DMS53 treated with DMSO at 0.1 percent for 48 hours (cell line): ENCODE results near the gene STAT1.
"Not testable (repeated sequence)": the region's sequence is repeated elsewhere in the genome, so short reads cannot be mapped to it uniquely, and the experiment has no call there.

Experiments used
- DNase-seq: peaks from one replicate; lab custom pipeline; 2025; ENCODE audit not compliant: unreplicated experiment; lab: John Stamatoyannopoulos, UW

The STAT1 gene

DNA sequence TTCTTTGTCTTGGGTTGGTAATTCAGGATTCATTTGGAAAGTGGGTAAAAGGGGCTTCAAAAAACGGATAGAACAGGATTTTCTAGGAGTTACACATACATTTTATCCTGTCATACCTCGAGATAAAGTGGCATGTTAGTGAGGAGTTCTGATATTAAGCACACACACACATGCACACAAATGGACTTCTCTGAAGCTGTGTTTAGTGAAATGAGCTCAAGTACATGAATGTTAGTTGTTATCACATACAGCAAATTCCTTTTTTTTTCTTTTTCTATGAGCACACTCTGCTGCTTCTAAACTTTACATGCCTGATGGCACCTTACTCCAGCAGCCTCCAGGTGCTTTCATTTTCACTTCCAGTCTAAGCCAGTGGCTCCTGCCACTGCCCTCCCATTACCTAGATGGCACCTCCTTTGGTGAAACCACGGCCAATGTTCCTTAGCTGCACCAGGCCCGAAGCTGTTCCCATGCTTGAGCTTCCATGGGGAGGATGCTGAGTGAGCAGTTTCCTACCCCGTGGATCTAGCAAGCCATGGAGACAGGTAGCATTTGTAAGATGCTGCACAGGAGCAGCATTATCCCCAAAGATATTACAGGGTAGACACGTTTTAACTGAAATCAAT is 49.7 kb downstream of the STAT1 start:
- DNase-seq = no peak

- no peak for DNase-seq
These were observed 50.9 kb downstream of the STAT1 start for GRCh38 chr2:190963088-190963487.

GRCh38 chr2:190961918-190962487 is 52.0 kb downstream of the STAT1 start:
- no peak for DNase-seq

DNA sequence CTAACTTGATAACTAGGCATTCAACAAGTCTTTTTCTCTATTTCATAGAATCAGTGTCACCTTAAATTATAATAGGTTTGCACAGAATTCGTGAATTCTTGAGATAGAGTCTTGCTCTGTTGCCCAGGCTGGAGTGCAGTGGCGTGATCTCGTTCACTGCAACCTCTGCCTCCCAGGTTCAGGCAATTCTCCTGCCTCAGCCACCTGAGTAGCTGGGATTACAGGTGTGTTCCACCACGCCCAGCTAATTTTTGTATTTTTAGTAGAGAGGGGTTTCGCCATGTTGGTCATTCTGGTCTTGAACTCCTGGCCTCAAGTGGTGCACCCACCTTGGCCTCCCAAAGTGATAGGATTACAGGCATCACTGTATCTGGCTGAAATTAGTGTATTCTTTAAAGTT is 52.9 kb downstream of the STAT1 start:
- not testable (repeated sequence) for DNase-seq

DNA sequence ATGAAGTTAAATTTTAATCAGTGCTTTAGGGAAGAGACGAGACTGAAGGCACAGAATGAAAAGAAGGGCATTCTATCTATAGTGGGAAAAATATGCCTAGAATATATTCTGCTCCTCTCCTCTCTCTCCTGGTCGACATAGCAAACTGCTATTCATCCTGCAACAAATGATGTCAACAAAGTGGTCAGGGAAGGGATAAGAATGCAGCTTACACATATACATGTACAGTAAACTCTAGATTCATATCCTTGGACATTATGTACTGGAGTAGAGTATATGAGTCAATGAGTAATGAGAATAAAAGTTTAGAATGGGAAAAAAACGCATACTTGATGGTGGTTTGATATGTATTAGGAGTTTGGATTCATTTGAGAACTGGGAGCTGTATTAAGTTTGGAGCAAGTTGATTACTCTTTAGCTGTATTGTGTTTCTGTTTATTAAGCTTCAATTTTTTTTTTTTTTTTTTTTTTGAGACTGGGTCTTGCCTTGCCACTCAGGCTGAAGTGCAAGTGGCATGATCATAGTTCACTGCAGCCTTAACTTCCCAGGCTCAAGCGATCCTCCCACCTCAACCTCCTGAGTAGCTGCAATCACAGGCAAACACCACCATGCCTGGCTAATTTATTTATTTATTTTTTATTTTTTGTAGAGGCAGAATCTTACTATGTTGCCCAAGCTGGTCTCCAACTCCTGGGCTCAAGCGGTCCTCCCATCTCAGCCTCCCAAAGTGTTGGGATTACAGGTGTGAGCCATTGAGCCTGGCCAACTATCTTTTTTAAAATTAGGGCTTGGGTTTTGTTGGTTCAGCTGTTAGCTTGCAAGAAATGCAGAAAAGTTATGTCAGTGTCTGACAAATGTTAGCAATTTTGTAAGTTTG is 53.8 kb downstream of the STAT1 start:
- DNase-seq = no peak

DNA sequence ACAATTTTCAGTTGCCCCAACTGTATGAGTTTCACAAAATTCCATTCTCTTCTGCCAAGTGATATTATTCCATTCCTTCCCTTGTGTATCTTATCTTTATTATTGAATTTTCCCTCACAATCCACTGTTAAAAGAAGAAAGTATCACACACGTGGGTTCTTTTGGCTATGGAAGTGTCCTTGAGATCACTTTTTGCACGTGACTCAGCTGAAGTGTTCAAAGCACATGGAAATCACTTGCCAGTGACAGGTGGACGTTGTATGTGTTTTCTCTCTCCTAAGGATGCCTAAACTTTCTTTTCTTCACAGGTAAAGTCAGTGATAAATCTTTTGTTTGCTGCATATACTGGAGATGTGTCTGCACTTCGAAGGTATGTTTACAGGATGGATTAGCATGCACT is 60.7 kb downstream of the STAT1 start:
- no peak for DNase-seq

GRCh38 chr2:190950566-190950991 is 63.4 kb downstream of the STAT1 start:
- DNase-seq = no peak

DNA sequence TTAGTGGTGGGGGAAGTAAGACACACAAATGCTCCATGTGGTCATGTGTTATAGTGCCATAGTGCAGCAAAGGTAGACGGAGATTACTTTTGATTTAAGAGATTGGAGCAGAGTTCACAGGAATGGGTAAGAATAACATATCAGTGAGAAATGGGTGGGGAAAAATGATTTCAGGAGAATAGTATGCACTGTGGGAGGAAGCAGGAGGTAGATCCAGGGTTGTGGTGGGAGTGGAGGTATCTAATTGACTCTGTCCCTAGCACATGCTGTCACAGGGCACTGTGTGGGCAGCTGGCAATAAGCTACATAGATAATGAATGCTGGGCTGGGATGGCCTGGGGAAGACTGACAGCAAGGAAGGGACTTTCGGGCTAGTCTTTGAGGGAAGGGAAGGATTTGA is 65.3 kb downstream of the STAT1 start:
- no peak for DNase-seq

DNA sequence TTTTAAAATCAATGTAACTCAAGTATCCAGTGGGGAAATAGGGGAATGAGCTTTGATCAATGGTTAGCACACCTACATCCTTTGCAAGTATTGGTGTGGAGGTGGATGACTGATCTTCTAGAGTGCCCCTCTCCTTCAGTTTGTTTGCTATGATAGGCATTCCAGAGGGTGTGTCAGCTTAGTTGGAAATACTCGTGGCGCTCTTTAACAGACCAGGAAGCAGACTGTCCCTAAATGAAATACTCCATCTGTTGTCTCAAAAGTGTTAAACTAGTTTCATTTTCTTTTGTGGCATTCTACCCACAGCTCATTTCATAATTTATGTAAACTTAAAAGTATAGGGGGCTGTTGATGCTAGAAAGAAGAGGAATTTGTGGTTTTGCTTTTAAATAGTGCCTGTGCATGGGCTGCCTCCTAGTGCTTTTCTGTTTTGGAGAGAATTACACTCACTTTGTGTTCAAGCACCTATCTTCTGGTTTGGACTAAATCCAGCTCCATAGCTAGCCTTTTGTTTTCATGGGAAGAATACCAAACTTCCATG is 66.2 kb downstream of the STAT1 start:
- DNase-seq = no peak

DNA sequence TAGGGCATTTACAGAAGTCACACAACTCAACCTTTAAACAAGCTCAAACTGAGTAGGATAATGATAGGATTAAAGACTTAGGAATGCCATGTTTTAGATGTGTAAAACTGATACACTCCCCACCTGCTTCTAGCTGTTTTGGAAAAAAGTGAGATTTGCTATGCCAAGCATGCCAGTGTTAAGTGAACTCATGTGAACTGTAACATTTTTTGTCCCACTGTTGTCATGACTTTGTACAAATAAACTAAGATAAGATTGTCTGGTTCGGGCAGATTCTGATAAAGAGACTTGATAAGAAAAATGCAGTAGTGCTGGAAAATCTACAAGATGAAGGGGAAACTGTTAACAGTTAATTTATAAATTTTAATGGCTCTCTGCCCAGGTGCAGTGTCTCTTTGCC is 66.8 kb downstream of the STAT1 start:
- no peak for DNase-seq

GRCh38 chr2:190943706-190944105 is 70.3 kb downstream of the STAT1 start:
- no peak for DNase-seq

GRCh38 chr2:190942697-190943096 is 71.3 kb downstream of the STAT1 start:
- DNase-seq = no peak

- no peak for DNase-seq
These were observed 72.4 kb downstream of the STAT1 start for GRCh38 chr2:190941571-190941970.

GRCh38 chr2:190940454-190940853 is 73.5 kb downstream of the STAT1 start:
- no peak for DNase-seq

- no peak for DNase-seq
These were observed 75.1 kb downstream of the STAT1 start for GRCh38 chr2:190938771-190939335.

DNA sequence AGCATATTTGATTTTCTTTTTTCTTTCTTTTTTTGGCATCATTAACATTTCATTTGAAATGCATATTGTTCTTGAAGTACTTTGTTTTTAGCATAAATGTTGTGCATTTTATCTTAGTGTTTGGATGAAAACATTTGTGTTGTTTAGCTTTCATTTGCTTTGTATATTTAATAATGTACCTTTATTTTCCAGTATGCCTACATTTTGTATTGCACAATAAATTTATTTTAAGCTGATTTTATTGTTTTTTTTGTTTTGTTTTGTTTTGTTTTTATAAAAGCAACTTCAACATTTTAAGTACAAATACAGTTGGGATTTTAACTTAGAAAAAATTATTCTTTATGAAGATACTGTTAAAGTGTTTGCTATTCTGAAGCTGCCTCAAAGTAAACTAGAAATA is 78.9 kb downstream of the STAT1 start:
- no peak for DNase-seq

- no peak for DNase-seq
These were observed 80.6 kb downstream of the STAT1 start for GRCh38 chr2:190933361-190933760.

DNA sequence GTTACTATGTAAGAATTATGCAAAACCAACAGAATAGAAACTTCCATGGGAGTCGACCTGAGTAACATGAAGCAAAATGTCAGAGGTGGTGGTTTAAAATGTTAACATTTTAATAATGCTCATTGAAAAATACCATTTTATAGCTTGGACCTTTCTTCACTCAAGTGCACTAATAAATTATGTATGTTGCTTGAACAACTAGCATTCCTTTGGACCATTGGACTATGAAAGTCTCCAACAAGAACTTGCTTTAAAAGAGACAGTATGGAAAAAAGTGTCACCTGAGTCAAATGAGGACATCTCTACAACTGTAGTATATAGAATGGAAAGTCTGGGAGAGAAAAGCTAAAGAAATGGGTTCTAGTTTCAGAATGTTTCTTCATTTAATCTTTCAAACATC is 81.5 kb downstream of the STAT1 start:
- DNase-seq = no peak

GRCh38 chr2:190930411-190930810 is 83.6 kb downstream of the STAT1 start:
- no peak for DNase-seq

- DNase-seq = no peak
These were observed 84.1 kb downstream of the STAT1 start for GRCh38 chr2:190929919-190930318.

GRCh38 chr2:190927301-190927700 is 86.7 kb downstream of the STAT1 start:
- no peak for DNase-seq

GRCh38 chr2:190922376-190922775 is 91.6 kb downstream of the STAT1 start:
- DNase-seq = no peak
